GM18951 (cell line): ENCODE measurements around the gene DYNC1I1.

Experiments used
- POLR2A ChIP-seq: IDR thresholded peaks from 4 replicates; pipeline ENCODE4 v1.6.1; 2011; ENCODE audit warnings: mild to moderate bottlenecking; ENCODE audit not compliant: insufficient read length, insufficient read depth; ENCODE audit errors: extremely low read depth
- in situ Hi-C: fragments of 300-500 bp; cut with MboI; formaldehyde crosslinking; loops from one replicate; pipeline ENCODE4 v1.12.0; 2022; ENCODE audit warnings: low sequenced_read_pairs, mixed read lengths, inconsistent platforms; ENCODE audit not compliant: unreplicated experiment

Gene DYNC1I1

DNA sequence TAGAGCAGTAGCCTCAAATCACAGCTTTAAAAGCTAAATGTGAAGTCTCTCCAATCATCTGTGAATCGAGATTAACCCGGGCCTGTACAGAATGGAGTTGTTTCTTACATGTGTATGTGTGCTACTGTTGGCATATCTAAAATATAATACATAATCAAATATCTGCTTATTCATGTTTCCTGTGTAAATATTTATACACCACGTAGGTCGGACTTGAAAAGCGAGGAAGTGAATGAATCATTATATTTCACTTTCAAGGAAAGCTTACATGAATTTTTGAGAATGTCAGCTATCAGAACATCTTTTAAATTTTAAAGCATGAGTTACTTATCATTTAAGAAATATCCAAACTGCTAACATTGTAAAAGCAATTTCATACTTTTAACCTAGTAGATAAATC, 316.2 kb downstream of the DYNC1I1 start:
- TF ChIP-seq POLR2A, result no peak

DNA sequence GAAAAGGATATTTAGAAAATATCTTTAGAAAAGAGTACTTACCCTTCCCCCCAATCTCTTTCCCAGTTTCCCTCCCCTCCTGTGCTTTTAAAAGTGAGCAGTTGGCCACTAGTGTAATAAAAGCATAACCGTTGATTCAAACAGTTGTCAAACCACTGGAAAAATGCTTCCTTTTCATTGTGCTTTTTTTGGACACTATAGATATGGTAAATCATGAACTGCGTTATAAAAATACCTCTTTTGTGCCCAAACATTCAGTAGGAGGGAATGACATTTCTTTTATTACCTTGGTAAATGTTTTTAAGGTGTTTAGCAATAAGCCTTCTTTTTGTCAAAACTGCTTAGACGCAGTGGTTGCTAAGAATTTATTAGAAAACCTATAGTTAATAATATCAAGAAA, 317.2 kb downstream of the DYNC1I1 start:
- TF ChIP-seq POLR2A, result no peak
- in situ Hi-C loops, result no loop called here

More for the DNA sequence above, 316.2 kb downstream of the DYNC1I1 start:
- in situ Hi-C loops, result no loop called here

DNA sequence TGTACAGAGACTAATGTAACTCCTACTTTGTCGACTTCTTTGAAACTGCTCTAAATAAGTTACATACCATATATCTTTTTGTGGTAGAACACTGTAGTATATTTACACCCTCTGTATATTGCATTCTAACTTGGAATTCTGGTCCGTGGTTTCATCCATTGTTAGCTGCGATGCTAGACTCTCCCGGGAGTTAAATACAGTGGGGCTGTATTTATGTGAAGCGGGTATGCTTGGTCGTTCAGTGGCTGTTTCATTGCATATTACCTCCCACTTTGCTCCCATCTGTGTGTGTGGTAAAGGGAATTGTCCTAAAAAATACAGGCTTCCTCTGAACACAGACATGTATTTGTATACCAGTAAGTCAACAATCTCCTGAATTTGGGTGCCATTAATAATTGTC, 318.4 kb downstream of the DYNC1I1 start:
- in situ Hi-C loops, result no loop called here
- TF ChIP-seq POLR2A, result no peak

DNA sequence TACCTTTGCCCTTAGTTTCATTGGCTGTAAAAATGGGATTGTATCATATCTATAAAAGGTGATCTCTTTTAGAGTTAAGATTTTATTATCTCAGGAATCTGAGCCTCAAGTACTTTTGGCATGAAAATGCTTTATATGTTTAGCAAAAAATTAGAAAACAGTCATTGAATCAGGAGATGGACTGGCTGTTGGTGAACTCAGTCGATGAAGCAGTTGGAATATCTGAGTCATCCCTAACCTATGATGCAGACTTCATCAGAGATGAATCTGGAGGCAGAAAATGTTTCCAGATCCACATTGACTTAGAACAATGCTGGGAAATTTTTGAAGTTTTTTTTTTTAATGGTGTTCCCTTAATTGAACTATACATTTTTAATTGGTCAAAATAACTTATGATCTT, 321.1 kb downstream of the DYNC1I1 start:
- in situ Hi-C loops, result no loop called here
- no peak for TF ChIP-seq POLR2A

DNA sequence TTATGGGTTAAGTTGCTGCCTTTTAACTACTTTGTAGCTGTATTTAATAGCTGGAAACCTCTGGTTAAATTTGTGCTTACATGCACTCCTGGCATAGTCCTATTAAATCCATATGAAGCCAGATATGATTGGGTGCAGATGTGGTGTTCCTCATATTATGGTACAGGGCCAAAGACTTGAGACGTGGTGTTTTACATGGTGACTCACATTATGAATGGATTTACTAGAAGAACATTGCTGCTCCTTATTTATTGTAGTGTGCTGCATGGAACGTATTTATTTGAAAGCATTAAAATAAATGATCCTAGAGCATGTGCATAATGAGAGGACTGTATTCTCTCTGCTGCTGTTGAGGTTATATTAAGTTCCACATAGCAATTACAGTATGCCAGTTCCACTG, 325.5 kb downstream of the DYNC1I1 start:
- in situ Hi-C loops, result no loop called here
- no peak for TF ChIP-seq POLR2A

DNA sequence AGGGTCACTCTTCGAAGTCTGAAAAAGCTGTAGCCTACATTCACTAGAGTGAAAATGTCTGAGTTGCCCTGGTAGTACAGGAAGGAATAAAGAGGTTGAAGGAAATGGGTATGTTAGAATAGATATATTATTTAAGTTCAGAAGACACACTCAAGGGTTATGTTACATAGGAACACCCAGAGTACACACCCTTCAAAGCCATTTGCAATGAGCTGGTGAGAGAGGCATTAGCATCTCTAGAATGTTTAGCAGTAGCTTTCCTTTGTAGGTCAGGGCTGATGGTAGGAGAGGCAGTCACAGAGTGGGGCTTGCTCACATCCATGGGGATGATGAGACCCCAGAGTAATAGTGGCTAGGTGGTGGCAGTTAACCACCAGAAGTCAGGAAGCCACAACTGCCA, 328.4 kb downstream of the DYNC1I1 start:
- no peak for TF ChIP-seq POLR2A
- in situ Hi-C loops, result no loop called here

DNA sequence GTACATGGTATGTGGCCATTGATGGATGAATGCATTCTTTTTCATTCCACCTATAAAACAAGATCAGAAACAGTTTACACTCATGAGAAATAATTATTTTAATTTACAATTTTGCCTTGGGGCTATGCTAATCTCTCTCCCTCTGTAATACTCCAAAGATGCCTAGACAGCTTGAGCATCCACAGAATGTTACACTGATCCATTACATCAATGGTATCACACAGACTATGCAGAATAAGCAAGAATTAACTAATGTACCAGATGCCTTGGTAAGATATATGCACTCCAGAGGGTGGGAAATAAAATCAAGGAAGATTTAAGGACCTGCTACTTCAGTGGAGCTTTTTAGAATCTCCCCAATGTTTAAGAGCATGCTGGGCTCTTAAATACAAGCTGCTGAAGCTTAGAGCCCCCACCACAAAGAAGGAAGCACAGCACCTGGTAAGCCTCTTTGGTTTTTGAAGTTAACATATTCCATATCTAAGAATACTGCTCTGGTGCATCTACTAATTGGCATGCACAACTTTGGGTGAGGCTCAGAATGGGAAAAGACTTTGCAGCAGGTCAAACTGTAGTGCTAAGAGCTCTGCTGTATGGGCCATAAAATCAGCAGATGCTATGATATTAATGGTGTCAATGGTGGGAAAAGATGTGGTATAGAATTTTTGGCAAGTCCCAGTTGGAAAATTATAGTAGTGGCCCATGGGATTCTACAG, 329.9 kb downstream of the DYNC1I1 start:
- in situ Hi-C loops, result no loop called here
- no peak for TF ChIP-seq POLR2A

DNA sequence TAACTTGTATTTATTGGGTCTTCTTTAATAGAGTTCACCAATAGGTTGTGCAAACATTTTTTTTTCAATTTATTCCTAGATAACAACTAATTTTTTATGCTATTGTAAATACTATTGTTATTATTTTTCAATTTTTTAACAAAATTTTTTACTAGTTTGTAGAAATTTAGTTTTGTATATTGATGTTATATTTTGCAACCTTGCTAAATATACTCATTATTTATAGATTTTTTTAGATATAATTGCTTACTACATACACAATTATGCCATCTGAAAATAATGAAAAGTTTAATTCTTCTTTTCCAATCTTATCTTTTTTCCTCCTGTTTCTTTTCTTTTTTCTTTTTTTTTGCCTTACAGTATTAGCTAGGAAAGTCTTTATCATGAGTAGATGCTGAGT, 332.6 kb downstream of the DYNC1I1 start:
- TF ChIP-seq POLR2A, result no peak
- in situ Hi-C loops, result no loop called here

DNA sequence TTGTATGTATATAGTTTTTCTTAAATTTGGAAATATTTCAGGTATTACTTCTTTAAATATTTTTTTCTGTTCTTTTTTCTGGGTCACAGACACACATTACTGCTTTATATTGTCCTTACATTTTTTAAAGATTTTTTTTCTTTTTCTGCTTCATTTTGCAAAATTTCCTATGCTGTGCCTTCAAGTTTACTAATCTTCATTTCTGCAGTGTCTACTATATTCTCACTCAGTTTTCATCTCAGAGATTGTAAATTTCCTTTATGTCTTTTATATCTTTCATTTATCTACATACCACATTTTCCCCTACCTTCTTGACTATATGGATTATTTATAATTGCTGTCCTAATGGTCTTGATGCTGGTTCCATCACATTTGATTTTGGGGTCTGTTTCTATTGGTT, 339.1 kb downstream of the DYNC1I1 start:
- TF ChIP-seq POLR2A, result no peak
- in situ Hi-C loops, result no loop called here

DNA sequence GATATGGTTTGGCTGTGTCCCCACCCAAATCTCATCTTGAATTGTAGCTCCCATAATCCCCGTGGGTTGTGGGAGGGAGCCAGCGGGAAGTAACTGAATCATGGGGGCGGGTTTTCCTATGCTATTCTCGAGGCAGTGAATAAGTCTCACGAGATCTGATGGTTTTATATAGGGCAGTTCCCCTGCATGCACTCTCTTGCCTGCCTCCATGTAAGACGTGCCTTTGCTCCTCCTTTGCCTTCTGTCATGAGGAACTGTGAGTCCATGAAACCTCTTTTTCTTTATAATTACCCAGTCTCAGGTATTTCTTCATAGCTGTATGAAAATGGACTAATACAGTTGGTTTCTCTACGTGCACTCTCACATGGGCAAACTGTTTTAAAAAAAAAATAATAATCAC, 341.8 kb downstream of the DYNC1I1 start:
- no peak for TF ChIP-seq POLR2A
- in situ Hi-C loops, result no loop called here

DNA sequence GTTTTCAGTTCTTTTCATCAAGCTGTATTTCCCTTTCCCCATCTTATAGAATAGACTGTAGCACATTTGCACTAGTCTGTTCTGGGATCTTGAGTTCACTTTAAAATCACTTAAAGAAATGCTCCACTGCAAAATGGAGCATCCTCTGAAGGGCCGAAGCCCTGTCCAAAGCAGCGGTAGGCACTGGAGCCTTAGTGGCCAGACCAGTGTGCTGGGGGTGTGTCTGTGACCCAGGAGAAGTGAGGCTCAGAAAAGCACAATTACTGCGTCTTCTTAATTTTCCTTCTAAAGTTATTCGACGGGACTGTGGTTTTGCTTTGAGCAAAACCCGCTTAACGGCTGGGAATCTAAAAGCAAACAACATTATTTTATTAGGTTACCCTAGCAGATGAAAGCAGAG, 343.8 kb downstream of the DYNC1I1 start:
- TF ChIP-seq POLR2A, result no peak
- in situ Hi-C loops, result no loop called here

DNA sequence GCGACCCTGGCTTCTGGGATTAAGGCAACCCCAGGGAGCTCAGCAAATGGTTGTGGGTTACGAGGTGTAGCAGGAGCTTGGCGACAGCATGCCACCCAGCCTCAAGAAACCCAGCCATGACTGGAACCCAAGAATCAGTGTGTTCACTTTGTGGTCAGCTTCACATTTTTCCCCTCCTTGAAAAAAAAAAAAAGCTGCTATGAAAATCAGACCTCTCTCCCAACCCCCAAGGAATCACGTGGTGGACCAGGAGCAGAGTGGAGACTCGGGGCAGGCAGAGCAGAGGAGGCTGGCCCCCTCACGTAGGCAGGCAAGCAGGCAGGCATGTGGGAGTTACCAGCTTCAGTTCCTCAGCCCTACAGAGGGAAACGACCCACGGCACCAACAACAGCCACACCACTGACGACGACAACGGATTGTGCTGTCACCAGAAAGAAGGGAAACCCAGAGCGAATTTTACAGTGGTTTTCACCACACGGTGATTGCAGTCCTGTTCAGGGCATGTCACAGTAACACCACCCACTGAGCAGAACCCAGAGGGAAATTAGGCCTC, 346.2 kb downstream of the DYNC1I1 start:
- in situ Hi-C loops, result no loop called here
- no peak for TF ChIP-seq POLR2A

DNA sequence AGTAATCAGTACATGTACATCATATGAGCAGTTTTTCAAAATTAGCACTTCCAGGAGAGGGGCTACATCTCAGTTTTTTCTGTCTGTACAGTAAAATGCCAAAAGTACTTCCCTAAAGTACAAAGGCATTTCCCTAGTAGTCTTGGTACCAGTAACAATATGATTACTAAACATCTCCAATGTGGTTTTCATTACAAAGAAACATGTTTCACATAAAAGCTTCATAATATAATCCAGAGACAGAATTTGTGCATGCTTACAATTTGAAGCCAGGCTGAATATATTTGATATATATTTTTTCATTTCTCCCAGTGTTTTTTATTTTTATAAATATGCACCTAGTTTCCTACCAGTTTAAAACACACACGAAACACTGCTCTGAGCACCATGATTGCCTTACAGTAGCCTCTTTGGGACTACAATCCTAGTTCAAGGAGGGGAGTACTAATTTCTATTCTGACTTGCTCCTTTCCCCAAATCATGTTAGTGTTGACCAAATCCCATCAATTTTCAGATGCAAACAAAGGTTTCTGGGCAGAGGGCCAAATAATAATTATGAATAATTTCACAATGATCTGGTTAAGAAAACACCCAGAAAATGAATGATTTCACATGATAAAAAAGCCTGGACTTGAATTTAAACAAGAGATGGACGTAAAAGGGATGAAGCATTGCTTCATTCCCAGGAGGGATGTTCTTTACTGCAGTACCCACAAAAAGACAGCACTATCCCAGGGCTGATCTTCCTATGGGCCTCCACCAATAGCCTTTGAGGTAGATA, 348.3 kb downstream of the DYNC1I1 start:
- TF ChIP-seq POLR2A, result no peak
- in situ Hi-C loops, result no loop called here

DNA sequence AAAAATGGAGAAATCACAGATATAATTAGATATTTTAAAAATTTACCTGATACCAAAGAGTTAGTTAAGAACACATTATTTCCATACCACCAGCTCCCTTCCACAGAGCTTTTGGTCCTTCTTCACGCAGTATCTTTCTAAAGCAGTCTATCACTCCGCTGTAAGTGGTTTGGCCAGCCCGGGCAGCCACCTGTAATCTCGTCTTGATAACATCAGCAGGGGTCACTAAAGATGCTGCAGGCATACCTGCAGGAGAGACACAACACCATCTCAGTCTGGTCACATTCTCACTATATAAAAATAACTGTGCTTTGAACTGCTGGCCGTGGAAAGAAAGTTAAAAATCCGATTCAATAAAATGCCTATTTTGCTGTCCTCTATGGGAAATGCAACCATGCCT, 349.4 kb downstream of the DYNC1I1 start:
- TF ChIP-seq POLR2A, result no peak
- in situ Hi-C loops, result no loop called here
